GM18520 (cell line): ENCODE results near the gene TMEM115.

Experiments used
- ATAC-seq: cut with Tn5 transposase; IDR thresholded peaks from one replicate; pipeline ENCODE4 v1.9.1; 2021; ENCODE audit not compliant: unreplicated experiment

The TMEM115 gene

DNA sequence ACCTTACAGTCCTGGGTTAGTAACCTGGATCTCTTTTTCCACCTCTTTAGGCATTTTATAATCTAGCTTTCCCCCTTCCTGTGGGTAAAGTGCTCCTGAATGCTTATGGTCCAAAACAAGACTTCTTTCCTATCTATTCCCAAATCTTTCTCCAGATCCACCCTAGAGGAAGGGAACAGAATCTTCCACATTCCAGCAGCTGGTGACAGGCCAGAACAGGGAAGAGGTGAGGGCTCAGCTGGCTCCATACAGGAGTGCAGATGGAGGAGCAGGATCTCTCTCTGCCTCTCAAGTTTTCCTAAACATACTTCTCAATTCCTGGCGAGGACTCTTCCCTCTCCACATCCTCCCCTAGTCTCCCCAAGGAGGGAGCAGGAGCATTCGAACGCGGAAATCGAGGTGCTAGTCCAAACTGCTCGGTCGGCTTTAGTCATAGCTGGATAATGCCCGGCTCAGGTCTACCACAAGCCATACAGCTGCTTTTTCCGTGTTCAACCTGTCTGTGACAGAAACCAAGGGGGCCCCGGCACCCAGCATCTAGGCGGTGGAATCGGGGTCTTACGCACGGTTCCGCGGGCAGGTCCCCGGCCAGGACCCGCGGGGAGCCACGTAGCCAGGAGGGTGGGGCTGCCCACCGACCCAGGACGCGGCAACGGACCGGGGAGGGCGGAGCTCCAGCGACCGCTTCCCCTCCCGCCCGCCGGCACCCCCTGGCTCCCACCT lies 22.7 kb downstream of the TMEM115 start:
- peak; percentile 19 for ATAC-seq

DNA sequence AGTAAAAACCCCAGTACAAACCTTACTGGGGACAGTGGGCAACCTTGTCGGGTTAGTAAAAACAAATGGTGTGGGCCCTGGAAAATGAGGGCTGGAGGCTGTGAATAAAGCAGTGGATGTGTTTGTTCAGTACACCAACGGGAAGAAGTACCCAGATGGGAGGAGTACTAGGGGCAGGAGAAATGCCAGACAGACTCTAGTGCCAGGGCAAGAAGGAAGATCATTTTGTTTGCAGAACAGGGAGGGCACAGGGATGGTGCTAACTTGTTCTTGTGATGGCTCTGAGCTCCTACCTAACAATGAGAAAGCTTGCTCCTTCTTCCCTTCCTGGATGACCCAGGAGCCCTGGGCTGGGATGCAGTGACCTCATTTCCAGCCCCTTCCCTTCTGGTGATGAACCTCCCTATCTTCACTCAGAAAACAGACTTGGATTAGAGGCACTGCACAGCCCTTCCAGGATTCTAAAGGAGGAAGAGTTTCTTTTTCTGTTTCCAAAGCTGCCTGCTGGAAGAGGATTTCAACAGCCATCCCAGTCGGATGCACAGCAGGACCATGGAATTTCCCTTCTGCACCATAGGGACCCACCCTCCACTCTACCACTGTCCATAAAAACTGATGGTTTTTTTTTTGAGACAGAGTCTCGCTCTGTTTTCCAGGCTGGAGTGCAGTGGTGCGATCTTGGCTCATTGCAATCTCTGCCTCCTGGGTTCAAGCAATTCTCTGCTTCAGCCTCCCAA lies 24.8 kb downstream of the TMEM115 start:
- ATAC-seq = no peak

DNA sequence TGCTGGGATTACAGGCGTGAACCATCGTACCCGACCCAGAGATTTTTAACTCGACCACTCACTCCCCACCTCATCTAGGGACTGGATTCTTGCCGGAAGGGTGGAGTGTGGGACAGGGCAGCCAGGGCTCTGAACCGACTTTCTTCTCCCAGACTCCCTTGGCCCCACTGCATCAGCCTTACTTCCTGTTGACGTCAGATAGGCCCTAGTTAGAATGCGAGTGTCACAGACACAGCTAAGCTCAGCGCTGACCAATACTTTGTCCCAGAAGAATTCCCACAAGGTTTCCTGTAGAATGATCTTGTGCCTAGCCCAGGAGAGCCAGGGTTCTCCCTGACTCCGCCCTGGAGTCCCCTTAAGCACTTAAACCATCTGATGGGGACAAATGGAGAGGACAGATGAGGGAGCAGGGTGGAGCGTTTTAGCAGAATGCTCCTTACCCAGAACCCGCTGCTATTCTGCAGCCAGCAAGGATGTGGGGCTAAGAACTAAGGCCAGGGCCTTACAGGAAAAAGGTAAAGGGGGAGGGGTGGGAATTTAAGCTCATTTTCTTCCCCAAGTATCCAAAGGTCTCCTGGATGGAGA lies 25.5 kb downstream of the TMEM115 start:
- ATAC-seq = no peak

DNA sequence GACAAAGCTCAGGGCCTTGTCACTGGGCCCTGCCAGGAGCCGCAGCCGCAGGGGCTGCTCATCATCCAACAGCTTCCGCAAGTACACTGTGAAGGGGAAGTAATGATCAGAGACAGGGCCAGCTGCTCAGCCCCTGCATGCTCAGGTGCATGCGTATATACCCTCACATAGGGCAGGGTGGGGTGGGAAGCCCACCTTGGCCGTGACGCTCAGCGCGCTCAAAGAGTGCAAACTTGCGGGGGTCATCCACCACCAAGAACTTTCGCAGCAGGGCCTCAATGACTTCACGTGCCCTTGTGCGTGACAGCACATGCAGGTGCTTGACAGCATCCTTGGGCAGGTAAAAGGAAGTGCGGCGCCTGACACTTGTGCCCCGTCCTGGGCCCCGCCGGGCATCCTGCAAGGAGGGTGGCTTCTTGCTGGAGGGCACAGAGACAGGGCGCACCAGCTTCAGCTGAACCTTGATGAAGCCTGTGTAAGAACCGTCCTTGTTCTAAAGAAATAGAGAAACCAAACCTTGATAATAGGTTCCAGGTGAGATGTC lies 27.9 kb downstream of the TMEM115 start:
- ATAC-seq = no peak

DNA sequence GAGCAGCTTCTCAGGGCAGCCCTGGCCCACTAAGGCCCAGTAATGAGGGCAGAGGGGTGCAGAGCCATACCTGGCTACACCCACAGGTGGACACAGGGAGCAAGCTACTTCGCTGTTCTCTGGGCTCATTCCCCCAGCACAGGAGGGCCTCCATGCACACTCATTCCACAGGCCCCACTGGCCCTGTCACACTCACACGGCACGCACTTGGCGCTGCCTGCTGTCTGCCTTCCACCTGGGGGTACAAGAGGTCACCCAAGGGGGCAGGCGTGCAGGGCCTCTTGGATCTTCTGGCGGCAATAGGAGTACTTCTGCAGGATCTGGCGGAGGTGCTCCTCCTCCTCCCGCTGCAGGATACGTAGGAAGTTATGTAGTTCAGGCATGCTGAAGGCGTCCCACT lies 29.0 kb downstream of the TMEM115 start:
- no peak for ATAC-seq

DNA sequence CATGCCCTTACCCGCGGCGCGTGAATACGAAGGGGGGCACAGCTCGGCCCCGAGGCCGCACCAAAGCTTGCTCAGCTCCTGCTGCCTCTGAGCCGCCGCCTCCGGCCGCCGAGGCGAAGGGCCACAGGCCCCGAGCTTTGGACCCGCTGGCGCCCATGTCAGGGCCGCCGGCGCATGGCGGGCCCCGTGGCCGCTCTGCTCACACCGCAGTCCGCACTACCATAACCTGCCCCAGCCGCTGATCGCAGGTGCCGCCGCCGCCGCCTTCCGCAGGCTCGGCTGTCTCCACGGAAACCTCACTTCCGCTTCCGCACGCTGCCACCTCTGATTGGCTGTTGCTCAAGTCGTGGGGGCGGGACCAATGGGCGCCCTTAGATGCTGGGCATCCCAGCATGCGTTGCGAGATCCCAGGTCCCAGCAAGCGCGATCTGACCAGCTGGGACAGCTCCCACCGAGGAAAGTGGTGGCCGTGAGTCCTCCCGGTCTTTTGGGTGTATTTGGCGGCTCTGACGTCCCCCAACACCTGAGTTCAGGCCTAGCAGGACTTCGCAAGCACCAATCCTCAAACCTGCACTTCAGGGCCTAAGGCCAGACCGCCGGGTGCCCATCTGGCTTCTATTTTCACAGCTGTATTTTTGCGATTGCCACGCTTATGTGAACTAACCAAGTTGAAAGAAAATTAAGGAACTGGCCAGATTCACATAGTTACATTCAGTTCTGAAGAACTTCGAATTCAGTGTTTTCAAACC lies 31.2 kb downstream of the TMEM115 start, which contains the start of gene TUSC2:
Gene TUSC2, minus strand, starts transcription at position 281 of the 749 bp plus-strand sequence. Its CDS starts 124 bp downstream, at position 157.
- peak; percentile 76 for ATAC-seq

DNA sequence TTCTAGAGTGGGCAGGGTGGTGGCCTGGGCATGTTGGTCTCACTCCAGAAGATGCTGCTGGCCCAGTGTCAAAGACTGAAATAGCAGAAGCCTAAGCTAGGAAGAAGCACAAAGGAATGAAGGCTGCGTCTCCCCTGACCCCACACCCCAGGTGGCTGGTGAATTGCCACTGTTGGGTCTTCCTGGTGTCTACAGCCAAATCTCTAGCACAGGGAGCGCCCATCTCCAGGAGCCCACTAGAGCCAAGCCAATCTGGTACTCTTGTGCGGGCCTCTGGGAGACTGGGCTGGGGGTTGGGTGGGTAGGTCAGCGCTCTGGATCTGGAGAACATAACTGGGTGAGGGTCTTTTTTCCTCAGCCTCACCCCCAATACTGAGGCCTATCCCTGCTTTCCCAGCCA lies 32.2 kb downstream of the TMEM115 start:
- ATAC-seq = no peak

DNA sequence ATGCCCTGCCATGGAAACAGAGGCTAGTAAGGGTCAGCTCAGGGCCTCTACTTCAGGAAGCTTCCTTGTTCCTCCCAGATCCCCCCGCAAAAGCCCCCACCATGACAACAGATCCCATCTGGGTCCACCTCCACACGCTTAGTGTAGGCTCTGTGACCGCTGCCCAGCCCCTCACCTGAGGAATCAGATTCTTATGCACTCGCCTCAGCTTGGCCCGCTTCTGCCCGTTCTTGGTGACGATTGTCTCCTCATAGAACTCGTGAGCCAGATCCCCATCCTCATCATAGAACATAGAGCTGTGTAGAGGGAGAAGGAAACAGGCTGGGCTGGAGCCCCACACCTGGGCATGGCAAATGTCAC lies 33.2 kb downstream of the TMEM115 start:
- ATAC-seq = no peak

DNA sequence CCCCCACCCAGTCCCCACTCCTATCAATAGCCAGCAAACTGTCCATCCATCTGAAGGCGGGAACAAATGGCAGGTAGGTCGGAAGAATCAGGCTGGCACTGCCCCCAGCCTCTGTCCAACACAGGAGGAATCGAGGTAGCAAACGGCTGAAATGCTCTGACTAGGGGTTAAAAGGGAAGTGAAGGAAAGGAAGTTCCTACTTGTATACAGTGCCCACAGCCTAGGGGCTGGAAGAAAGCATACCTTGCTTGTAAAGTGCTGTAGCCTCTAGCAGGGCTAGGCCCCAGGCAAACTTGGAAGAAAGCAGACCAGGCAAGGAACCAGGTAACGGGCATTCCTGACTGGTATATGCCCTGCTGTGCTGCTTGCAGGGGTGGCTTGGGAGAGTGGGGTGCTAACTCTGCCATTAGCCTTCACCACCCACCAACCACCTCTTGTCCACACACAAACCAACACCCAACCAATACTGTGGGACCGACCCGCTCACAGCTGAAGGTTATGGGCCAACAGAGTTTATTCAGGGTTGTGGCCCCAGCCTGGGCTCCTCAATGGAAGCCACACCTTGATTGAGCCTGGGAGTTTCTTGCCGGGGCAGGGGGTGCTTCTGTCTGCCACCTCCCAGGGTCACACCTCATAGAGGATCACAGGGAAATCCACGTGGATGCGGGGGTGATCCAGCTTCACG lies 33.7 kb downstream of the TMEM115 start:
- ATAC-seq = no peak

DNA sequence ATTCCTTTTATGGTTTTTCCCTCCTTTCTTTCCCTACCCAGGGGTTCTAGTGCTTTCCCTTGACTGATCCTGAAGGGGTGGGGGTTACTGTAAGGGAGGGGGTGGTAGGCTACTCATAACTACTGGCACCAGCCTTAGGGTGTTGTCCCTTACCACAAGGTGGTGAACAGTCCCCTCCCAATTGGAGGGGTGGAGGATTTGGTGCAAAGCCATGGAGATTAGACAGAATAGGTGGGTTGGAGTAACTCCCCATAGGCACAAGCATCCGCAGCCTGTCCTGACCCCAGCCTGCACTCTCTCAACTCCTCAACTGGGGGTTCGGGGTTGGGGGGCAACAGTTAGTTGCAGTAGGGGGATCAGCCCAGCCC lies 34.2 kb downstream of the TMEM115 start:
- no peak for ATAC-seq

DNA sequence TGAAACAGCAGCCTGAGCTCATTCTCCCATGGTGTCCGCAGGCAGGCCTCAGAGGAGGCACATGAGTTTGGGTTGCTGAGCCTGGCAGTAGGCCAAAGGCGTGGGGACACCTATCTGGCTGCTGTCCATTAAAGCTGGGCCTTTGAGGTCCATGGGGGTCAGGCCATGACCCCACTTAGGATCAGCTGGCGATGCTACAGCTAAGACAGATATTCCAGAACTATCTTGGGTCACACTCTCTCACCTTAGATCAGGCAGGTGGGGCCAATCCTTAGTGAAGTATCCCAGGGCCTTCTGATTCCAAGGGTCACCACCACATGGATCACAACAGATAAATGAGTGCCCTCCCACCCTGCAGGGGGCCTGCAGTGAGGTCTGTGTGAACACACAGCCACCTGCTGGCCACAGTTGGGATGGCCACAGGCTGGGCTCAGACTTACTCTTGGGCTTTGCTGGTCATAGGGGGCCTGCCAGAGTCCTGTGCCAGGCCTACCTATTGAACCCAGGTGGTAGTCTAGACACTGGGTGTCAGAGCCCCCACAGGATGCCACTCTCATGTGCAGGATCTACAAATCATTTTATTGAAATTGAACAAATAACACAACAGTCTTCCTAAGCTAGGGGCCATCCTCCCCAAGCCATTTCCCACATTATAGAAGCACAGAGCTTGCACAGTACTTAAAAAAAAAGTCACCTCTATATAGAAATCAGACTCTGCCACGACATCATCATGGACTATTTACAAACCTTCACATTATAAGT lies 34.8 kb downstream of the TMEM115 start:
- no peak for ATAC-seq

DNA sequence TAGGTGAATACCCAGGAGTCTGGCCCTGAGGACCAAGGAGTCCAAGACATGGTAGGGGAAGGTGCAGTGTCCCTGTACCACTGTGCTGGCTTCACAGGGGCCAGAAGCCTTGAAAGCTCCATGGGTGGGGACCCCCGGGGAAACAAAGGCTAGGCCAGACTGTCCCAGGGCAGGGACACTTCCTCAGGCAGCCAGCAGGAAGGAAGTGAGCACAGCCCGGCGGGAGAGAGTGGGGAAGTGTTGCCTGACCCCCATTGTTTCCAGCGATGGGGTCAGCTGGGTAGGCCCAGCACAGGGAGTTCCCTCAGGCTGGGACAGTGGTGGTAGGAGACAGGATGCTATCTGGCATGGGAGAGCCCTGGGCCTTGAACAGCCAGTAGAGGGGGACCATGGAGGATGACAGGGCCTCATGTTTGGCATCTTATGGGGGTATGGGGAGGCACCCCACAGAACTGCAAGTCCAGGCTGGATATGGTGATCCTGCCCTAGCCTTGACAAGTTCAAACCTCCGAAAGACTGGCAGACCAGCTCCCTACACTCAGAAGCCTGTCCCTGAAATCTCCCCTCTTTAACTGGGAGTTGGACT lies 35.6 kb downstream of the TMEM115 start:
- ATAC-seq = no peak

DNA sequence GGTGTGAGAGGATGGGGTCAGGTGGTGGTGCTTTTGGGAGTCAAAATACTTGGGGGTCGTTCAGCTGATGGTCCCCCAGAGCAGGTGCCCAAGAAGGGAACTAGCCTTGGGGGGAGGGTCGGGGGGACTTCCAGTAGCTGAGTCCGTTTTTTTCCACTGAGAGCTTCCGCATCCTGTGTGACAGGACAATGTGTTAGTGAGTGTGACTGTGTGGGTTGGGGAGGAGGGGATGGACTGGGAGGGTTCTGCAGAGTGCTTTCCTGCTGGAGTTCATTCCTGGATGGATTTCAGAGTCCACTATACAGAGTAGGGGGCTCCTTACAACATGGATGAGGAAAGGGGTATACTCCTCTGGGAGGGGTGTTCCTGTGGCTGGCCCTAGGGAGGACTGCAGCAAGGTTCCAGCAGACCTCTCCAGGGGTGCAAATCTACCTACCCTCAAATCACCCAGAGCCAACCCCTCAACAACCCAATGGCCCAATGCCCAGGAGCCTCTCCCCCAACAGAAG lies 36.2 kb downstream of the TMEM115 start:
- ATAC-seq = no peak

DNA sequence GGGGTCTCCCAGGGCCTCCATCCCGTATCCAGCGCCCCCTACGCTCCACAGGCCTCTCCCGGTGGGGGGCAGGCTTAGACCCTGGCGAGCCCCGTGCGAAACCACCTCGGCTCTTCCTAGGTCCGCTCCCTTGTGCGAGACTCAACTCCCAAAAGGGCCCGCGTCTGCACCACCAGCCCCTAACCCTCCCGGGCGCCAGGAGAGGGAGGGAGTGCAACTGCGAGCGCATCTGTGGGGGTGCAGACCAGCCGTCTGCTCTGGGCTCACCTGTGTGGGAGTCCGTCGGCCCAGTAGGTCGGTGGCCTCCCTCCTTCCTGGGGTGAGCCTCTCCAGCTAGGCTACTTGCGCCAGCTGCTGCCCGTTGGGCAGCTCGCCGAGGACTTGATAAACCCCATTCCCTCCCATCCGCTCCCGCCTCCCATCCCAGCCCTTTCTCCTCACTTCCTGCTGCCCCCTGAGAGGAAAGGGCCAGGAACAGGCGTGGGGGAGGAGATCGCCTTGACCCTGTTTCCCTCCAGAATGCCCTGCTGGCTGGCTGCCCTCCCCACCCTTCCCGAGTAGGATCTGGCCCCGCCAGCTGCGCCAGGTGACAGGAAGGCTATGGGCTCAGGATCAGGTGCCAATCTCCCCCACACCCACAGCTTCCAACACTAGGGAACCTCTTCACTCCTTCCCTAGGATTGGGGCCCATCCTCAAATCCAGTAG lies 36.8 kb downstream of the TMEM115 start, which contains the start of gene HYAL2:
Gene HYAL2, minus strand, starts transcription at position 360 of the 706 bp plus-strand sequence. CDS start 2,256 bp downstream, outside the sequence.
- no peak for ATAC-seq

DNA sequence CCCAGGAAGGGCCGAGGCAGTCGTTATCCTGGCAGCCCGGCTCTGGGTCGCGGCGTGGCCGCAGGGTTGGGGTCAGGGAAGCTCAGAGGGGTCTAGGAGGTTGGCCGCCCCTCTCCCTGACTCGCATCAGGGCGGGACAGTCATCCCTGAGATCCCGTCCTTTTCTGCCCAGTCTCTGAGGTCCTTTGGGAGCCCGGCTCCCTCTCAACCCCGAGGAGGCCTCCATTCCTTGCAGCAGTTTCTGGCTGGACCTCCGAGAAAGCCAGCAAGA lies 37.3 kb downstream of the TMEM115 start:
- no peak for ATAC-seq

DNA sequence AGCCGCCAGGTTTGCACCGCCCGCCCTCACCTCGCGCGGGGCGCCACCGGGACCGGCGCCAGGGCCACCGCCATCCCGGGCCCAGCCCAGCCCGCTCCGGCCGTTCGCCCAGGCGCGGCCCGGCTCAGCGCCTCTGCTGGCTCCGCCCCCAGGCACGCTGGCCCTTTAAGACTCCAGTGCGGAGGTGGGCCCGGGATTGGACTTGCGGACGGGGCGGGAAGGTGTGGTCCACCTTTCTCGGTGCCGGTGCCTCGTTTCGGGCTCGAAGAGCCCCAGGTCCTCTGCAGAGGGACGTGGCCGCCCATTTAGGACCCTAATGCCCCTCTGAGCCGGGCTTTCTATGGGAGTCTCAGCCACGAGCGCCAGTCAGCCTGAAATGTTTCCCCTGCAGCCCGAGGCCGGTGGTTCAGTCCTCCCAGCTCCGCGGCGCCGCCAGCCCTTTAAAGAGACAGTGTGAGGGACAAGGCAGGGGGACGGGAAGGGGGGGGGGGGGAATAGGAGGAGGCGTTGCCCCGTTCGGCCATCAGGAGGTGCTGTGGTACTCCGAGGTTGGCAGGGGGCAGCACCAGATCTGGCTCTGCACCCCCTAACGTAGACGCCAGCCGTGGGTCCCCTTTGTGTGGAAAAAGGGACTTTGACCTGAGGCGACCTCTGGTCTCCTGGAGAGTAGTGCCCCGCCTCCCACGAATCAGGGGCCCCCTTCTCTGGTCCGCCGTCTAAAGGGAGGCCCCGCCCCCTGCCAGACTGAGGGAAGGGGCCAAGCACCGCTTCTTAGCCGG lies 37.8 kb downstream of the TMEM115 start:
- ATAC-seq = peak; percentile 36

DNA sequence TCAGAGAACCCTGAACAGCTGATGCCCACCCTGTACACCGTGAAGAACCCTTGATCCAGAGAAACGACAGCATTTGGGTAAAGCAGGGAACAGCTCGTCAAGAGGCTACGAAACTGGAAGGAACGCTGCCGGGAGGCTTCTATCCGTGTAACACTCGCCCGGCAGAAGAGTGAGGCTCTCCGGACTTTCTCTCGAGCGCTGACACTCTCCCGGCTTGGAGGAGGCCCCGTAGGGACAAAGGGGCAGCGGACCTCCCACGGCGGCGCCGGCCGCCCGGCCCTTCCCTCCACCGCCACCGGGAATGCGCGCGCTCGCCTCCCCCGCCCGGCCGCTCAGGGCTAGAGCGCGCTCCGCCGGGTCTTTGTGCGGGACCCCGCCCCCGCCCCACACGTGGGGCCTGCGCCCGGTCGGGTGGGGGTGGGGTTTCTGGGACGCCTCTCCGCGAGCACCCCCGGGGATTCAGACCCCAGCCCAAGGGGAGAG lies 38.4 kb downstream of the TMEM115 start:
- ATAC-seq = peak; percentile 35
